ENCODE results near the gene BRD2.

Gene BRD2

GRCh38 chr6:32956176-32956575 is 12.2 kb upstream of the BRD2 start:
- Histone ChIP-seq H3K27ac (no peak overlapping the region), H3K36me3 (no peaks in the 10 kb centered on the region), H3K4me1 (ENCODE audit: control insufficient read depth in 1 of 2, insufficient read depth in 1 of 2, low read depth in 1 of 2, low read length in 1 of 2) (peaks cover 11 to 19% of the 10 kb centered on the region in 2 experiments), H3K9me3 (no peaks in the 10 kb centered on the region), H3K4me3 (ENCODE audit: low read depth in 1 of 2, low read length in 1 of 2) (no peak overlapping the region), H3K27me3 (no peaks in the 10 kb centered on the region)
- TF ChIP-seq CTCF (IDR thresholded peaks at IDR 0.05), result no peak

GRCh38 chr6:32960563-32960962 is 7.8 kb upstream of the BRD2 start:
- H3K27me3 ChIP-seq, result no peaks in the 10 kb centered on the region
- H3K27ac ChIP-seq, result no peak overlapping the region
- no peaks in the 10 kb centered on the region for H3K4me1 ChIP-seq (ENCODE audit: control insufficient read depth in 1 of 2, insufficient read depth in 1 of 2, low read depth in 1 of 2, low read length in 1 of 2)
- TF ChIP-seq CTCF (IDR thresholded peaks at IDR 0.05), result no peak
- H3K4me3 ChIP-seq (ENCODE audit: low read depth in 1 of 2, low read length in 1 of 2), result no peak overlapping the region
- no peaks in the 10 kb centered on the region for H3K9me3 ChIP-seq
- no peaks in the 10 kb centered on the region for H3K36me3 ChIP-seq

- H3K4me1 ChIP-seq (ENCODE audit: control insufficient read depth in 1 of 2, insufficient read depth in 1 of 2, low read depth in 1 of 2, low read length in 1 of 2), result peaks cover 4 to 9% of the 10 kb centered on the region in 2 experiments
Observed at GRCh38 chr6:32962213-32962826, 6.1 kb upstream of the BRD2 start.

GRCh38 chr6:32963866-32964265 is 4.5 kb upstream of the BRD2 start:
- Histone ChIP-seq H3K4me1 (ENCODE audit: control insufficient read depth in 1 of 2, insufficient read depth in 1 of 2, low read depth in 1 of 2, low read length in 1 of 2) (peaks cover 9 to 16% of the 10 kb centered on the region in 2 experiments), H3K27me3 (no peaks in the 10 kb centered on the region), H3K4me3 (ENCODE audit: low read depth in 1 of 2, low read length in 1 of 2) (no peak overlapping the region), H3K9me3 (no peaks in the 10 kb centered on the region), H3K27ac (no peak overlapping the region), H3K36me3 (no peaks in the 10 kb centered on the region)
- TF ChIP-seq CTCF (IDR thresholded peaks at IDR 0.05), result no peak

More at GRCh38 chr6:32962213-32962826, 6.1 kb upstream of the BRD2 start:
- no peak for TF ChIP-seq CTCF (IDR thresholded peaks at IDR 0.05)
- H3K27me3 ChIP-seq, result no peaks in the 10 kb centered on the region
- H3K27ac ChIP-seq, result no peak overlapping the region
- H3K4me3 ChIP-seq (ENCODE audit: low read depth in 1 of 2, low read length in 1 of 2), result no peak overlapping the region
- H3K9me3 ChIP-seq, result no peaks in the 10 kb centered on the region
- no peaks in the 10 kb centered on the region for H3K36me3 ChIP-seq

- no peak overlapping the region for H3K27ac ChIP-seq
- H3K4me1 ChIP-seq (ENCODE audit: control insufficient read depth in 1 of 2, insufficient read depth in 1 of 2, low read depth in 1 of 2, low read length in 1 of 2), result peaks cover 17 to 23% of the 10 kb centered on the region in 2 experiments
- H3K4me3 ChIP-seq (ENCODE audit: low read depth in 1 of 2, low read length in 1 of 2), result no peak overlapping the region
- no peaks in the 10 kb centered on the region for H3K36me3 ChIP-seq
- no peaks in the 10 kb centered on the region for H3K27me3 ChIP-seq
- TF ChIP-seq CTCF (IDR thresholded peaks at IDR 0.05), result no peak
- H3K9me3 ChIP-seq, result no peaks in the 10 kb centered on the region
Observed at GRCh38 chr6:32964776-32965175, 3.6 kb upstream of the BRD2 start.
